ENCODE results near the gene MGAT5.

Gene MGAT5

GRCh38 chr2:134367213-134367612, 113.3 kb downstream of the MGAT5 start:
- DNase-seq: no peak
- TF ChIP-seq, protein P1, sequence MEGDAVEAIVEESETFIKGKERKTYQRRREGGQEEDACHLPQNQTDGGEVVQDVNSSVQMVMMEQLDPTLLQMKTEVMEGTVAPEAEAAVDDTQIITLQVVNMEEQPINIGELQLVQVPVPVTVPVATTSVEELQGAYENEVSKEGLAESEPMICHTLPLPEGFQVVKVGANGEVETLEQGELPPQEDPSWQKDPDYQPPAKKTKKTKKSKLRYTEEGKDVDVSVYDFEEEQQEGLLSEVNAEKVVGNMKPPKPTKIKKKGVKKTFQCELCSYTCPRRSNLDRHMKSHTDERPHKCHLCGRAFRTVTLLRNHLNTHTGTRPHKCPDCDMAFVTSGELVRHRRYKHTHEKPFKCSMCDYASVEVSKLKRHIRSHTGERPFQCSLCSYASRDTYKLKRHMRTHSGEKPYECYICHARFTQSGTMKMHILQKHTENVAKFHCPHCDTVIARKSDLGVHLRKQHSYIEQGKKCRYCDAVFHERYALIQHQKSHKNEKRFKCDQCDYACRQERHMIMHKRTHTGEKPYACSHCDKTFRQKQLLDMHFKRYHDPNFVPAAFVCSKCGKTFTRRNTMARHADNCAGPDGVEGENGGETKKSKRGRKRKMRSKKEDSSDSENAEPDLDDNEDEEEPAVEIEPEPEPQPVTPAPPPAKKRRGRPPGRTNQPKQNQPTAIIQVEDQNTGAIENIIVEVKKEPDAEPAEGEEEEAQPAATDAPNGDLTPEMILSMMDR (IDR thresholded peaks at IDR 0.05): no peak

DNA sequence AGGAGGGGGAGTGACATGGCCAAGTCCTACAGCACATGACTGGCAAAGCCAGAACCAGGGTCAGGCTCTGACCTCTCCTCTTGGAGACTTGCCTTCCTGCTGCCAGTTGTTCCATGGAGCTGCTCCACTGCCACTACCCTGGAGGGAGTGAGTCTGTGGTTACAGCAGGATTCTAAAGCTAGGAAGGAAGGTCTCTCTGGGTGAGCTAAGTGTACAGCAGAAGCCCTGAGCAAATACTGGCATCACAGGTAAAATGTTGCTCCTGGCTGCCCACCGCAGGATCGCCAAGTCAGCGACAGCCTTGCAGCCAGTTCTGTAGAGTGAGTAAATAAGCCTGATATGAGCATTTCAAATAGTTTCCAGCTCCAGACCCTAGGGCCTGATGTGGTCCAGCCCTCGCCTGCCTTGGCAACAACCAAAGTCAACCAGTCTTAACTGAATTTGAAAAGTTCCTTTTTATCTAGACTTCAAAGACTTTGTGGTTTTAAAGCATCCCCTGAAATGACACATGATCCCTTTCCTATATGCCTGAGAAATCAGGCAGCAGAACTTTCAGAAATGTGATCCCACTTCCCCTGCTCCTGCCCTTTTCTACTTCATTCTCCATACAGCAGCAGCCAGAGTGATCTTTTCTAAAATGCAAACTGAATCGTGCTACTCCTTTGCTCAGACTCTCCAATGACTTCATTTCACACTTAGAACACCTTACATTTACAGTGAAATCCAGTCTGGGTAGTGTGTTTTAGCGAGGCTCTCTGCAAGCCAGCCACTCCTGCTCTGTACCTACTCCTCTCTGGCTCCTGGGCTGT, 114.3 kb downstream of the MGAT5 start:
- Mint-ChIP-seq H3K27ac (peak overlapping the region; percentile 89), H3K4me3 (peak overlapping the region; percentile 5), H3K36me3 (ENCODE audit: low read depth) (peaks cover 10% of the 10 kb centered on the region), H3K27me3 (ENCODE audit: low read depth, poor library complexity) (no peaks in the 10 kb centered on the region), H3K9me3 (no peaks in the 10 kb centered on the region), H3K4me1 (peaks cover 38% of the 10 kb centered on the region)
- DNase-seq: no peak
- TF ChIP-seq, protein P1 (IDR thresholded peaks at IDR 0.05): no peak

More at GRCh38 chr2:134367213-134367612, 113.3 kb downstream of the MGAT5 start:
- Mint-ChIP-seq H3K4me1 (peaks cover 33% of the 10 kb centered on the region), H3K27ac (no peak overlapping the region), H3K9me3 (no peaks in the 10 kb centered on the region), H3K36me3 (ENCODE audit: low read depth) (peaks cover 15% of the 10 kb centered on the region), H3K4me3 (no peak overlapping the region), H3K27me3 (ENCODE audit: low read depth, poor library complexity) (no peaks in the 10 kb centered on the region)

DNA sequence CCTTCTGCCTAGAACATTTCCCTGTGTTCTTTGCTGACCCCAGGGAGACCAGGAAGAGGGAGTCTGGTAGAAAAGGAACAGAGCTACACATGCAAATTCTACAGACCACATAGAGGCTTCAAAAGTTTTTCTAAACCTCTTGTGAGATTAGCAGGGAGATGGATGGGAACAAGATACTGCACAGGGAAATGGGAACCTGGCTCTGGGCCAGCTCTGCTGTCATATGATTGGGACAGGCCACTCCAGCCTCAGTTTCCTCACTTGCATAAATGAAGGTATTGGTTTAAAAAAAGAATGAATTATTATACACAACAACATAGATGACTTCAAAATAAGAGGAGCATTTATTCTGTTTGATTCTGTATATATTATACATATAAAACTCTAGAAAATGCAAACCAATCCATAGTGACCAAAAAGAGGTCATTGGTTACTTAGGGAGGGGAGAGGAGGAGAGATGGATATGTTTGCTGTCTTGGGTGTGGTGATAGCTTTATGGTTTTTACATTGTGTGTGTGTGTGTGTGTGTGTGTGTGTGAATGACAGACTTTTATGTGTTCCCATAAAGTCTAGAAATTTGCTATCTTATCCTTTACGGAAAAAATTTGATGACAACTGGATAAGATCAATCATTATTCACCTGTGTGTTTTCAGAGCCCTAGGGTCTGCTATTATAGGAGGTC, 115.5 kb downstream of the MGAT5 start:
- H3K27me3 Mint-ChIP-seq (ENCODE audit: low read depth, poor library complexity): no peaks in the 10 kb centered on the region
- peak overlapping the region; percentile 89 for H3K27ac Mint-ChIP-seq

GRCh38 chr2:134370655-134371445, 117.0 kb downstream of the MGAT5 start:
- Mint-ChIP-seq H3K27me3 (ENCODE audit: low read depth, poor library complexity) (no peaks in the 10 kb centered on the region), H3K4me1 (peaks cover 40% of the 10 kb centered on the region), H3K9me3 (no peaks in the 10 kb centered on the region), H3K27ac (peak overlapping the region; percentile 72), H3K4me3 (no peak overlapping the region), H3K36me3 (ENCODE audit: low read depth) (no peaks in the 10 kb centered on the region)
- TF ChIP-seq, protein P1 (IDR thresholded peaks at IDR 0.05): no peak
- DNase-seq: no peak

More for the DNA sequence above, 115.5 kb downstream of the MGAT5 start:
- Mint-ChIP-seq H3K4me1 (peaks cover 38% of the 10 kb centered on the region), H3K9me3 (no peaks in the 10 kb centered on the region), H3K36me3 (ENCODE audit: low read depth) (peaks cover 7% of the 10 kb centered on the region), H3K4me3 (no peak overlapping the region)
- DNase-seq: no peak
- TF ChIP-seq, protein P1 (IDR thresholded peaks at IDR 0.05): no peak

DNA sequence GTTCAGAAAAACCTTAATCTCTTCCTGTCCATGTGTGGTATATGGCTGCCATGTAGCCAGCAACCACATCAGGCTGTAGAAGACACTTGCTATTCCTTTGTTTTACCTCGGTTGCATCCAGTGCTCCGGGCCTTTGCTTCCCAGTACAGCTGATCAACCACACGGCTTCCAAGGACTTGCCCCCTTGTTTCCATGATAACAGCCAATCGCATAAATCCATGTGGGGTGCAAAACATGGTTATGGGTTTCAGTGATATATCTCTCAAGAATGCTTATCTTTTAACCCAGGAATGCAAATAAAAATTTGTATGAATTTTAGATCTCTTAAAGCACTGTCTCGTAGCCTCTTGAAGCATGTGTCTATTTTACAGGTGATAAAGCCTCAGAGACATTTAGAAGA, 118.3 kb downstream of the MGAT5 start:
- Mint-ChIP-seq H3K4me1 (peaks cover 42% of the 10 kb centered on the region), H3K4me3 (no peak overlapping the region), H3K27ac (no peak overlapping the region), H3K36me3 (ENCODE audit: low read depth) (no peaks in the 10 kb centered on the region), H3K27me3 (ENCODE audit: low read depth, poor library complexity) (no peaks in the 10 kb centered on the region), H3K9me3 (no peaks in the 10 kb centered on the region)
- TF ChIP-seq, protein P1 (IDR thresholded peaks at IDR 0.05): no peak
- no peak for DNase-seq

Data from nephron progenitor cell (in vitro differentiated cells).